K562 (cell line): ENCODE results near the gene DRC1. TPM values are rescaled to one million over a fixed set of nuclear protein-coding genes. Genes with fewer than 3 reads are reported as not detected.
A peak's percentile ranks its signal among the peaks of the same experiment; 100 is the strongest.

Experiments used
- ATAC-seq: fragments of 200-7000 bp; cut with Tn5 transposase; 3 replicates; pipeline ENCODE4 v1.9.1; 2020; ENCODE audit warnings: moderate library complexity
- BruUV-seq: library from RNA; stranded (reverse); fragments of 400-500 nt; replicated peaks from 2 replicates; lab custom pipeline; 2021; lab: Mats Ljungman, UMichigan
- CTCF ChIA-PET: fragments of 300-600 bp; formaldehyde crosslinking; extraction: SDS; loops from one replicate; lab custom pipeline; 2021; ENCODE audit warnings: low intra/inter-chr PET ratio; lab: Yijun Ruan, JAX
- POLR2A ChIA-PET: fragments of 300-600, 350-650 bp; sonication (Branson Sonifier 250); formaldehyde crosslinking; extraction: SDS; loops from one replicate; lab custom pipeline; 2021; ENCODE audit warnings: antibody characterized with exemption, inconsistent platforms; lab: Yijun Ruan, JAX
- DNase-seq, 4 experiments: peaks; one replicate each; pipeline versions ENCODE4 v3.0.0 to v3.0.0-alpha.2; 2011 to 2018; ENCODE audit warnings: low spot score in 3 of 4, mixed read lengths in 3 of 4; ENCODE audit errors: extremely low read depth in 1 of 4
- FAIRE-seq: peaks from 2 replicates; lab custom pipeline; 2011; peaks lifted over from hg19 to GRCh38; lab: Jason Lieb, UNC
- H2AFZ ChIP-seq: 2 replicates; pipeline ENCODE4 v1.6.0; 2011; ENCODE audit warnings: low read depth, low read length, control low read depth, inconsistent platforms
- H3K27ac ChIP-seq: fragments of 200-600 bp; 3 replicates; pipeline ENCODE4 v1.8.0; 2011; ENCODE audit warnings: low read depth, mild to moderate bottlenecking, control low read depth, inconsistent platforms, low read length, moderate library complexity, mixed read lengths; ENCODE audit errors: extremely low read depth
- H3K27me3 ChIP-seq, 2 experiments: fragments of 300-600 bp in 1 of 2; 2 replicates in 1 of 2; 3 replicates in 1 of 2; pipeline versions ENCODE4 v1.6.0 to v1.8.0; 2011; ENCODE audit warnings: inconsistent platforms in 2 of 2, low read length in 2 of 2, mild to moderate bottlenecking in 1 of 2, mixed read lengths in 1 of 2, moderate library complexity in 1 of 2; ENCODE audit not compliant: control insufficient read depth in 2 of 2, insufficient read depth in 2 of 2
- H3K36me3 ChIP-seq: fragments of 300-600 bp; 3 replicates; pipeline ENCODE4 v1.8.0; 2011; ENCODE audit warnings: mild to moderate bottlenecking, low read length, inconsistent platforms; ENCODE audit not compliant: control insufficient read depth, insufficient read depth
- H3K4me1 ChIP-seq, 2 experiments: fragments of 200-600 bp in 1 of 2; replicated peaks in 1 of 2; 2 replicates in 1 of 2; 3 replicates in 1 of 2; pipeline versions ENCODE4 v1.5.1 to v1.8.0; 2011; ENCODE audit warnings: inconsistent platforms in 2 of 2, low read length in 2 of 2, mild to moderate bottlenecking in 1 of 2, mixed read lengths in 1 of 2, moderate library complexity in 1 of 2; ENCODE audit not compliant: control insufficient read depth in 2 of 2, insufficient read depth in 2 of 2
- H3K4me2 ChIP-seq: 2 replicates; pipeline ENCODE4 v1.6.1; 2011; ENCODE audit warnings: low read length, control low read depth, inconsistent platforms, mixed read lengths; ENCODE audit not compliant: insufficient read depth
- H3K4me3 ChIP-seq: fragments of 200-600 bp; sonication (generic), shearing (Covaris generic); 2 replicates; pipeline ENCODE4 v1.5.1; 2016; ENCODE audit warnings: control low read depth, inconsistent platforms
- H3K79me2 ChIP-seq: fragments of 200-600 bp; 3 replicates; pipeline ENCODE4 v1.8.0; 2011; ENCODE audit warnings: low read length, inconsistent platforms; ENCODE audit not compliant: control insufficient read depth, insufficient read depth
- H3K9ac ChIP-seq, 2 experiments: 2 replicates each; pipeline versions ENCODE4 v1.6.0 to v1.6.1; 2011; ENCODE audit warnings: low read depth in 2 of 2, low read length in 2 of 2, control low read depth in 1 of 2, inconsistent platforms in 1 of 2, mild to moderate bottlenecking in 1 of 2, mixed read lengths in 1 of 2; ENCODE audit not compliant: insufficient read depth in 1 of 2
- H3K9me1 ChIP-seq: one replicate; pipeline ENCODE4 v1.6.0; 2011; ENCODE audit warnings: inconsistent platforms, mild to moderate bottlenecking, low read length, moderate library complexity; ENCODE audit not compliant: control insufficient read depth, insufficient read depth
- H3K9me3 ChIP-seq: replicated peaks from 2 replicates; pipeline ENCODE4 v1.5.1; 2011; ENCODE audit warnings: low read depth, low read length, inconsistent platforms; ENCODE audit not compliant: control insufficient read depth, insufficient read depth
- H4K20me1 ChIP-seq: replicated peaks from 2 replicates; pipeline ENCODE4 v1.6.1; 2011; ENCODE audit warnings: low read length, inconsistent platforms, mixed read lengths; ENCODE audit not compliant: control insufficient read depth, insufficient read depth
- NR2C1 ChIP-seq, 2 experiments: fragments of 450-650 bp; IDR thresholded peaks; 2 replicates each; pipeline ENCODE4 v1.6.1; 2017; ENCODE audit warnings: mild to moderate bottlenecking in 2 of 2, antibody characterized with exemption in 1 of 2, inconsistent platforms in 1 of 2, missing compliant biosample characterization in 1 of 2, missing genetic modification characterization in 1 of 2
- TFAP4 ChIP-seq: sonication (generic); formaldehyde crosslinking; IDR thresholded peaks from 2 replicates; pipeline ENCODE4 v1.8.0; 2022; ENCODE audit warnings: missing genetic modification reagents, mild to moderate bottlenecking, moderate library complexity, borderline replicate concordance
- WGBS: fragments of 100-300 bp; shearing (Covaris generic); methylation state at CpG from one replicate; pipeline ENCODE4 v1.1.6; 2016; ENCODE audit warnings: low coverage, mixed read lengths; ENCODE audit not compliant: insufficient coverage; ENCODE audit errors: missing lambda C conversion rate; 5-methylcytosine and 5-hydroxymethylcytosine counted together
- in situ Hi-C: fragments of 300-500 bp; cut with MboI; formaldehyde crosslinking; loops from 4 replicates; pipeline ENCODE4 v1.15.0; 2018; ENCODE audit warnings: inconsistent platforms, mixed read lengths
- intact Hi-C: fragments of 100-400 bp; cut with micrococcal nuclease; formaldehyde crosslinking; loops from 2 replicates; pipeline ENCODE4 v1.14.2; 2022
- polyA plus RNA-seq, 8 experiments: library from polyadenylated mRNA; depleted of rRNA in 4 of 8; stranded (reverse) in 5 of 8; unstranded in 3 of 8; fragments of >200 nt; fragmentation: Nextera tagmentation in 2 of 8; fragmentation: Illumina TruSeq in 1 of 8; extraction: Ambion mirVana in 2 of 8; extraction: Trizol in 1 of 8; gene quantifications; 2 replicates each; pipeline versions ENCODE4 v1.2.1 to v1.2.3, GENCODE V29; 2011 to 2014; ENCODE audit warnings: inconsistent platforms in 1 of 8, missing spikeins in 1 of 8
- total RNA-seq, 7 experiments: library from RNA; depleted of rRNA in 6 of 7; stranded (reverse); fragments of >200 nt in 6 of 7; fragmentation: Illumina TruSeq in 2 of 7; extraction: Trizol in 2 of 7; gene quantifications; 2 replicates each; pipeline versions ENCODE4 v1.2.1 to v1.2.3, GENCODE V29; 2011 to 2021; ENCODE audit warnings: low replicate concordance in 1 of 7

The DRC1 gene
- total and polyA plus RNA-seq, 9 of the 15 experiments (the other 6 are each of a cell fraction or from before 2014, with no cell fraction given), result 0.07 to 0.10 TPM; not detected in 7

DNA sequence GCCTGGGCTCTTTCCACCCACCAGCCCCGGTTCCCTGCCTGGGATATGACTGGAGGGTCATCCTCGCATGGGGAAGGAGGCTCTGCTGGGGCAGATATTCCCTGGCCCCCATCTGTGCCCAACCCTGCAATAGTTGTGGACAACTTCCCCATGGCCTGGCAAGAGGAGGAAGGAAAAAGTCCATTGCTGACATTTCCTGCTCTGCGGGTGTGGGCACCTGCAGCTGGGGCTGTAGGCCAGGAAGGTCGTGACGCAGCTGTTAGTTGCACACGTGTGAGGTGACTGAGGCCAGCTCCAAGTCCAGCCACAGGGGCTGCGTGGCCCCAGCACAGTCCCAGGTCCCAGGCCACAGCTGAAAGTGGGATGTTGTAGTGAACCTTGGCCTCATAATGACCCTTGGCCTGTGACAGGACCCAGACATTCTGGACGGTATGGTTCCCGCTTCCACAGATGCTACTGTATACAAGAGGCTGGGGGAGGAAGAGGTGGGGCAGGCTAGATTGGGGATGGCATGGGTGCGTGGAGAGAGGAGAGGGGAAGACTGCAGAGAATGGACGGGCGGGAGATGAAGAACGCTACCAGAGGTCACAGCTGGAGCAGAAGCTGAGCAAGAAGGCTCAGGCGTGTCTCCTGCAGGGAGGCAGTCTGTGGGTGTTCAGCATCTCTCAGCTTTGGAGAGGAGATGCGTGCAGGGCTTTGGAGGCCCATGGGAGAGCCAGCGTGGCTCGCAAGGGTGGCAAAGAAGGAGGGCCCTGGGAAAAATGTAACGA, 54.1 kb downstream of the DRC1 start:
- Histone ChIP-seq H3K4me3 (no peak overlapping the region), H3K27ac (no peak overlapping the region), H3K27me3 (peaks cover 0 to 20% of the 10 kb centered on the region in 2 experiments; a peak in 3 of 5 replicates), H3K9ac (no peak overlapping the region; a peak in 2 of 4 replicates), H3K4me1 (peaks cover 0 to 27% of the 10 kb centered on the region in 2 experiments; a peak in 2 of 5 replicates), H3K9me3 (no peaks in the 10 kb centered on the region), H3K79me2 (no peaks in the 10 kb centered on the region), H3K4me2 (no peak overlapping the region), H3K36me3 (no peaks in the 10 kb centered on the region), H4K20me1 (no peaks in the 10 kb centered on the region), H2AFZ (no peak overlapping the region), H3K9me1 (no peaks in the 10 kb centered on the region)
- TF ChIP-seq NR2C1 (IDR thresholded peaks at IDR 0.05) (no peak), NR2C1 (tag; IDR thresholded peaks at IDR 0.05) (no peak), TFAP4 (CRISPR knock-in tag) (0 out of 2 replicates have a peak, but pooled peaks have one; percentile 29)
- 39% methylated on average over 16 of the region's 18 CpGs for WGBS
- in situ Hi-C loops (no loop called here), intact Hi-C loops (no loop called here)
- no TSS peak for BruUV-seq
- FAIRE-seq, result no peak
- no peak for ATAC-seq
- DNase-seq, result no peak
- POLR2A ChIA-PET, result interaction anchor here (0.5 to 1.2 kb wide), 3 partner anchors 33 to 56 kb away, joined by 3 read pairs; no protein-coding TSS in a partner anchor
- CTCF ChIA-PET, result no interaction called here
